Measurements from ENCODE around the gene GLRX. TPM values are rescaled to one million over a fixed set of nuclear protein-coding genes. Genes with fewer than 3 reads are reported as not detected.

Gene GLRX
- total and polyA plus RNA-seq, 8 donors = 21.8 to 98.1 (median 28.6) TPM

DNA sequence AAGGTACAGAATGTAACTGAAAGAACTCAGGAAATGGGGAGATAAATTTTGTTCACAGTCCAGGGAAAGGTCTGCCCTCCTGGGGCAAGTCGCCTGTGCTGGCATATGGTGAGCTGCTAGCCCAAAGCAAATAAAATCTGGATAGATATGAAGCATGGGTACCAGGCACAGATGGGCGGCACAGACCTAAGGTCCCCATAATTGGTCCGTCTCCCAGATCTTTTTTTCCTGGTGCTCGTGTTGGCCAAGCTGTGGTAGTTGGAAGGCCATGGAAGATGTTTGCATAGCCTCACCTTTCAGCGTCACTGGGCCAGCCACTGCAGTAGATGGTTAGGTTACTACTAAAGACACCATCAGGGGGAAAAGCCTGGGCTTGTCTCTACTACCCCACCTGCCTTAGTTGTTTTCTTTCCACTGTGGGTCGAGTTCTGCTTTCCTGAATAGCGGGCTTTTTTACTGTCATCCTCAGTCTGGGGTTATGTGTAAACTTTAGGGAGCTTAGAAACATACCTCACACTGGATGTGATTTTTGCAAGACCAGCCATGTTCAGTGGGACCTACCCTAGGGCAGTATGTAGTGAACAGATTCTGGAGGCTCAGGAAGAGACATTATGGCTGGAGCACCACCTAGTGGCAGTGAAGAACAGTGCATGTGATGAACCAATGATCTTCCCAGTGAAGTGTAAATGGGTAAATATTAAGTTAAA, 24.2 kb upstream of the GLRX start:
- ATAC-seq = peak; percentile 74
- intact Hi-C loops (cut with DNase I) = loop anchor here in 1 of 2 donors (10.0 kb wide), 1 partner anchor 62 kb away; no protein-coding TSS in a partner anchor
- Histone ChIP-seq H3K4me3 (no peak overlapping the region), H3K27ac (no peak overlapping the region), H3K36me3 (no peaks in the 10 kb centered on the region), H3K9me3 (no peaks in the 10 kb centered on the region), H3K27me3 (no peaks in the 10 kb centered on the region), H3K4me1 (peaks cover 8 to 33% of the 10 kb centered on the region in 2 donors)
- peak in 1 of 4 donors; percentile 72 for DNase-seq
- TF ChIP-seq CTCF (IDR thresholded peaks at IDR 0.05) = peak; percentile 91 to 92

DNA sequence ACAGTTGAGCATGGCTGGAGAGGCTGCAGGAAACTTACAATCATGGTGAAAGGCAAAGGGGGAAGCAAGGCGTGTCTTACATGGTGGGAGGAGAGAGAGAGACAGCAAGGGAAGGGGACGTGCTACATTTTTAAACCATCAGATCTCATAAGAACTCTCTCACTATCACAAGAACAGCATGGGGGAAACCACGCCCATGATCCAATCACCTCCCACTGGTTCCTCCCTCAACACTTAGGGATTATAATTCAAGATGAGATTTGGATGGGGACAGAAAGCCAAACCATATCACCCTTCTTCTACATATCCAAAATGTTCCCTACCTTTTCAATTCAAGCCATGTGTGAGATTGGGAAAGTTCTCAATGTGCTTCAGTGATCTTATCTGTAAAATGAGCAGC, 22.9 kb upstream of the GLRX start:
- Histone ChIP-seq H3K36me3 (no peaks in the 10 kb centered on the region), H3K4me1 (peaks cover 9 to 47% of the 10 kb centered on the region in 2 donors)
- intact Hi-C loops (cut with DNase I) = loop anchor here in 1 of 2 donors (10.0 kb wide), 1 partner anchor 61 kb away; no protein-coding TSS in a partner anchor

DNA sequence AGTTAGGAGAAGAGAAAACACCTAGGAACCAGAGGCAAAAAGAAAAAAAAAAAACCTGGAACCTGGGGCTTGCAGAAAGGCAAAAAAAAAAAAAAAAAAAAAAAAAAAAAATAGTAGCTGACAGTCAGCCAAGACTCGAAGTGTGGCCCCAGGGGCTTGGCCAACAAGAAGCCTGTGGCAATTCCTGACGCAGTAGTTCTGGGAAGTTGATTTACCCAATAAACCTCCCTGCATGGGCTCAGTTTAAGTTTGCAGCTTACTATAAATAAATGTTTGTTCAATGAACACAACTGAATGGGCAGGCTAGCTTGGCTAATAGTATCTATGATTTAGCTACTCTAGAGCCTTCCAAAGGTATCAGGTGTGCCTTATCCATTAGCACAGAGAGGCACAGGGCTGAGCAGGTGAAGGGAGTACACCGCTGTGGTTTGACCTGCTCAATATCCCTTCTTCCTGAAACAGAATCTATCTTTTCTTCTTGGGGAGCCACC, 21.3 kb upstream of the GLRX start:
- no peaks in the 10 kb centered on the region for H3K9me3 ChIP-seq
- DNase-seq (no peak), ATAC-seq (peak; percentile 36)
- intact Hi-C loops (cut with DNase I) = loop anchor here (5.0 to 10.0 kb wide), 3 partner anchors 59 to 176 kb away; no protein-coding TSS in a partner anchor
- no peaks in the 10 kb centered on the region for H3K36me3 ChIP-seq
- H3K27me3 ChIP-seq = no peaks in the 10 kb centered on the region
- no peak overlapping the region for H3K4me3 ChIP-seq
- peaks cover 9 to 62% of the 10 kb centered on the region in 2 donors for H3K4me1 ChIP-seq
- TF ChIP-seq CTCF (IDR thresholded peaks at IDR 0.05) = no peak
- H3K27ac ChIP-seq = peak overlapping the region; percentile 62 to 85

More for the DNA sequence above, 22.9 kb upstream of the GLRX start:
- peak overlapping the region in 1 of 2 donors; percentile 85 for H3K27ac ChIP-seq
- ATAC-seq (no peak), DNase-seq (no peak)
- H3K4me3 ChIP-seq = no peak overlapping the region
- TF ChIP-seq CTCF (IDR thresholded peaks at IDR 0.05) = no peak
- no peaks in the 10 kb centered on the region for H3K9me3 ChIP-seq
- H3K27me3 ChIP-seq = no peaks in the 10 kb centered on the region

- ATAC-seq = peak; percentile 93
- Histone ChIP-seq H3K36me3 (no peaks in the 10 kb centered on the region), H3K4me3 (no peak overlapping the region), H3K4me1 (peaks cover 9 to 64% of the 10 kb centered on the region in 2 donors), H3K27ac (peak overlapping the region; percentile 62 to 85), H3K27me3 (no peaks in the 10 kb centered on the region), H3K9me3 (no peaks in the 10 kb centered on the region)
- intact Hi-C loops (cut with DNase I) = loop anchor here (5.0 to 10.0 kb wide), 3 partner anchors 58 to 176 kb away; no protein-coding TSS in a partner anchor
- peak in 2 of 4 donors; percentile 90 to 92 for DNase-seq
- TF ChIP-seq CTCF (IDR thresholded peaks at IDR 0.05) = no peak
Observed at GRCh38 chr5:95842854-95843544, 20.5 kb upstream of the GLRX start.

Data from left lung (tissue), 10 donors.